Fibroblast of pulmonary artery (primary cell): ENCODE results near the gene AURKAIP1.

Experiments used
- DNase-seq: peaks from one replicate; pipeline ENCODE4 v3.0.0-alpha.2; 2010; ENCODE audit warnings: low read depth
- H3K4me3 ChIP-seq: replicated peaks from 2 replicates; pipeline ENCODE4 v1.5.1; 2011; ENCODE audit warnings: low read depth, mild to moderate bottlenecking, control low read depth, low read length, moderate library complexity
- CTCF ChIP-seq: IDR thresholded peaks from 2 replicates; pipeline ENCODE4 v1.5.1; 2011; ENCODE audit warnings: mild to moderate bottlenecking, control low read depth, low read length, inconsistent platforms; ENCODE audit errors: missing control alignments

Gene AURKAIP1

GRCh38 chr1:1332774-1333480, 42.1 kb downstream of the AURKAIP1 start:
- H3K4me3 ChIP-seq: no peak overlapping the region
- no peak for TF ChIP-seq CTCF
- DNase-seq: no peak

- no peak overlapping the region for H3K4me3 ChIP-seq
- no peak for DNase-seq
- TF ChIP-seq CTCF: no peak
Measured at GRCh38 chr1:1332031-1332755, 42.8 kb downstream of the AURKAIP1 start.

- no peak for DNase-seq
- no peak within 1 kb of the TSS for H3K4me3 ChIP-seq
- no peak for TF ChIP-seq CTCF
Measured at GRCh38 chr1:1331068-1331965, 43.7 kb downstream of the AURKAIP1 start, which contains the start of gene TAS1R3. TAS1R3 (plus strand) TSS chr1:1331280; CDS start chr1:1331346, 66 bp downstream.

- no peak for TF ChIP-seq CTCF
- no peak for DNase-seq
- H3K4me3 ChIP-seq: no peak overlapping the region
Measured at GRCh38 chr1:1330366-1331067, 44.5 kb downstream of the AURKAIP1 start.

- DNase-seq: no peak
- no peak overlapping the region for H3K4me3 ChIP-seq
- no peak for TF ChIP-seq CTCF
Measured at GRCh38 chr1:1329304-1330210, 45.5 kb downstream of the AURKAIP1 start.

- no peak for TF ChIP-seq CTCF
- no peak for DNase-seq
- H3K4me3 ChIP-seq: no peak overlapping the region
Measured at GRCh38 chr1:1328254-1328653, 46.8 kb downstream of the AURKAIP1 start.
